IMR-90 (cell line): ENCODE data around the gene ALDOC. TPM values are rescaled to one million over a fixed set of nuclear protein-coding genes. Genes with fewer than 3 reads are reported as not detected.

Experiments
- ATAC-seq: fragments of 200-7000 bp; cut with Tn5 transposase; 2 replicates; pipeline ENCODE4 v1.9.1; 2020; ENCODE audit warnings: low read depth, mild to moderate bottlenecking, moderate library complexity
- BruUV-seq: library from RNA; stranded (reverse); fragments of 400-500 nt; replicated peaks from 2 replicates; lab custom pipeline; 2021; lab: Mats Ljungman, UMichigan
- CTCF ChIA-PET: fragments of 300-600 bp; formaldehyde crosslinking; extraction: SDS; loops from one replicate; lab custom pipeline; 2021; ENCODE audit warnings: antibody characterized with exemption; lab: Yijun Ruan, JAX
- POLR2A ChIA-PET: fragments of 300-600 bp; sonication (Branson Sonifier 250); formaldehyde crosslinking; loops from one replicate; lab custom pipeline; 2022; ENCODE audit warnings: antibody characterized with exemption; ENCODE audit not compliant: unreplicated experiment; lab: Charles Lee
- DNase-seq: peaks from one replicate; pipeline ENCODE4 v3.0.0; 2013
- H2AFZ ChIP-seq: replicated peaks from 2 replicates; pipeline ENCODE3; 2013; ENCODE audit warnings: low read length, mild to moderate bottlenecking; ENCODE audit not compliant: poor library complexity
- H2AK5ac ChIP-seq: 2 replicates; pipeline ENCODE4 v1.6.1; 2013; ENCODE audit warnings: low read depth, low read length, inconsistent platforms
- H2AK9ac ChIP-seq: replicated peaks from 2 replicates; pipeline ENCODE3; 2013; ENCODE audit warnings: mild to moderate bottlenecking, low read depth, low read length, moderate library complexity; ENCODE audit not compliant: poor library complexity
- H2BK120ac ChIP-seq: 2 replicates; pipeline ENCODE4 v1.6.1; 2013; ENCODE audit warnings: low read depth, low read length, inconsistent platforms
- H2BK15ac ChIP-seq: 3 replicates; pipeline ENCODE4 v1.6.1; 2013; ENCODE audit warnings: low read depth, low read length, inconsistent platforms
- H2BK20ac ChIP-seq: 2 replicates; pipeline ENCODE4 v1.6.1; 2013; ENCODE audit warnings: low read depth, mild to moderate bottlenecking, inconsistent platforms, low read length, moderate library complexity
- H2BK5ac ChIP-seq: 2 replicates; pipeline ENCODE4 v1.6.1; 2013; ENCODE audit warnings: mild to moderate bottlenecking, low read depth, low read length, inconsistent platforms; ENCODE audit not compliant: poor library complexity, severe bottlenecking
- H3K14ac ChIP-seq: replicated peaks from 2 replicates; pipeline ENCODE4 v1.6.1; 2013; ENCODE audit warnings: low read depth, low read length, inconsistent platforms
- H3K18ac ChIP-seq: 2 replicates; pipeline ENCODE4 v1.6.1; 2013; ENCODE audit warnings: low read depth, low read length, control low read depth
- H3K23ac ChIP-seq: 2 replicates; pipeline ENCODE4 v1.6.1; 2013; ENCODE audit warnings: low read depth, low read length, inconsistent platforms
- H3K27ac ChIP-seq: 2 replicates; pipeline ENCODE4 v1.5.1; 2013; ENCODE audit warnings: mild to moderate bottlenecking, control low read depth, low read length; ENCODE audit not compliant: insufficient read depth
- H3K27me3 ChIP-seq: 2 replicates; pipeline ENCODE4 v1.6.1; 2013; ENCODE audit warnings: low read length; ENCODE audit not compliant: control insufficient read depth, insufficient read depth
- H3K36me3 ChIP-seq: 2 replicates; pipeline ENCODE4 v1.6.1; 2013; ENCODE audit warnings: low read length, mixed read lengths; ENCODE audit not compliant: control insufficient read depth, insufficient read depth
- H3K4ac ChIP-seq: 2 replicates; pipeline ENCODE4 v1.6.1; 2013; ENCODE audit warnings: low read depth, low read length, inconsistent platforms
- H3K4me1 ChIP-seq: 2 replicates; pipeline ENCODE4 v1.6.1; 2013; ENCODE audit warnings: low read length, mixed read lengths; ENCODE audit not compliant: control insufficient read depth, insufficient read depth
- H3K4me2 ChIP-seq: 2 replicates; pipeline ENCODE4 v1.6.1; 2013; ENCODE audit warnings: low read depth, mild to moderate bottlenecking, control low read depth, low read length, moderate library complexity
- H3K4me3 ChIP-seq: 2 replicates; pipeline ENCODE4 v1.5.1; 2013; ENCODE audit warnings: low read depth, mild to moderate bottlenecking, control low read depth, low read length, moderate library complexity; ENCODE audit not compliant: insufficient read depth
- H3K56ac ChIP-seq: 2 replicates; pipeline ENCODE4 v1.6.1; 2013; ENCODE audit warnings: low read length, inconsistent platforms; ENCODE audit not compliant: insufficient read depth; ENCODE audit errors: extremely low read depth
- H3K79me1 ChIP-seq, 2 experiments: 2 replicates each; pipeline ENCODE4 v1.6.1; 2013; ENCODE audit warnings: low read length in 2 of 2, inconsistent platforms in 1 of 2, low read depth in 1 of 2
- H3K9ac ChIP-seq: 2 replicates; pipeline ENCODE4 v1.6.1; 2013; ENCODE audit warnings: low read depth, low read length, control low read depth
- H3K9me1 ChIP-seq: 2 replicates; pipeline ENCODE4 v1.6.1; 2013; ENCODE audit warnings: low read length, inconsistent platforms; ENCODE audit not compliant: insufficient read depth
- H3K9me3 ChIP-seq: 2 replicates; pipeline ENCODE4 v1.6.1; 2013; ENCODE audit warnings: low read length; ENCODE audit not compliant: control insufficient read depth, insufficient read depth
- H4K20me1 ChIP-seq: 2 replicates; pipeline ENCODE4 v1.6.1; 2013; ENCODE audit warnings: low read length, inconsistent platforms; ENCODE audit not compliant: insufficient read depth
- H4K5ac ChIP-seq: 2 replicates; pipeline ENCODE4 v1.6.1; 2013; ENCODE audit warnings: mild to moderate bottlenecking, low read depth, low read length, control low read depth
- H4K8ac ChIP-seq, 2 experiments: 2 replicates each; pipeline ENCODE4 v1.6.1; 2013; ENCODE audit warnings: low read depth in 2 of 2, low read length in 2 of 2, control low read depth in 1 of 2, inconsistent platforms in 1 of 2
- H4K91ac ChIP-seq: 2 replicates; pipeline ENCODE4 v1.6.1; 2013; ENCODE audit warnings: low read depth, low read length, inconsistent platforms; ENCODE audit not compliant: insufficient read depth
- BHLHE40 ChIP-seq: fragments of 150-350 bp; IDR thresholded peaks from 2 replicates; pipeline ENCODE4 v1.6.1; 2016; ENCODE audit warnings: mild to moderate bottlenecking, low read depth, low read length
- CHD1 ChIP-seq: IDR thresholded peaks from 2 replicates; pipeline ENCODE4 v1.6.1; 2012; ENCODE audit warnings: low read depth, low read length, improper control_type of control experiment
- MAZ ChIP-seq: IDR thresholded peaks from 2 replicates; pipeline ENCODE4 v1.6.1; 2012; ENCODE audit warnings: low read depth, mild to moderate bottlenecking, low read length, improper control_type of control experiment, moderate library complexity, borderline replicate concordance
- MXI1 ChIP-seq: IDR thresholded peaks from 2 replicates; pipeline ENCODE4 v1.6.1; 2012; ENCODE audit warnings: low read depth, mild to moderate bottlenecking, low read length, moderate library complexity, borderline replicate concordance
- POLR2A ChIP-seq: IDR thresholded peaks from 2 replicates; pipeline ENCODE4 v1.6.1; 2012; ENCODE audit warnings: mild to moderate bottlenecking, low read depth, low read length
- WGBS, 2 experiments: methylation state at CpG; one replicate each; pipeline versions ENCODE4 v1.1.5 to v1.1.7; 2013; ENCODE audit warnings: missing lambda C conversion rate in 2 of 2; ENCODE audit not compliant: insufficient read length in 1 of 2; ENCODE audit errors: extremely low coverage in 2 of 2; 5-methylcytosine and 5-hydroxymethylcytosine counted together
- dilution Hi-C: fragments of 300-500 bp; cut with HindIII; formaldehyde crosslinking; loops from one replicate; pipeline ENCODE4 v1.14.3; 2018; ENCODE audit warnings: low sequenced_read_pairs; ENCODE audit not compliant: unreplicated experiment
- in situ Hi-C: fragments of 300-500 bp; cut with MboI; formaldehyde crosslinking; loops from 3 replicates; pipeline ENCODE4 v1.14.3; 2019; ENCODE audit warnings: low sequenced_read_pairs, inconsistent platforms, mixed read lengths
- intact Hi-C: fragments of 100-400 bp; cut with micrococcal nuclease; formaldehyde crosslinking; loops from 2 replicates; pipeline ENCODE4 v1.10.0; 2022
- polyA plus RNA-seq, 3 experiments: library from polyadenylated mRNA; depleted of rRNA; stranded (reverse); fragments of >200 nt; gene quantifications; 2 replicates each; pipeline ENCODE4 v1.2.3, GENCODE V29; 2012; ENCODE audit warnings: low replicate concordance in 1 of 3
- total RNA-seq: library from RNA; depleted of rRNA; stranded (reverse); fragments of >200 nt; gene quantifications from 2 replicates; pipeline ENCODE4 v1.2.3, GENCODE V29; 2012

ALDOC gene
- total and polyA plus RNA-seq, 2 of the 4 experiments (the other 2 are of a cell fraction) = 47.0 to 69.7 TPM

DNA sequence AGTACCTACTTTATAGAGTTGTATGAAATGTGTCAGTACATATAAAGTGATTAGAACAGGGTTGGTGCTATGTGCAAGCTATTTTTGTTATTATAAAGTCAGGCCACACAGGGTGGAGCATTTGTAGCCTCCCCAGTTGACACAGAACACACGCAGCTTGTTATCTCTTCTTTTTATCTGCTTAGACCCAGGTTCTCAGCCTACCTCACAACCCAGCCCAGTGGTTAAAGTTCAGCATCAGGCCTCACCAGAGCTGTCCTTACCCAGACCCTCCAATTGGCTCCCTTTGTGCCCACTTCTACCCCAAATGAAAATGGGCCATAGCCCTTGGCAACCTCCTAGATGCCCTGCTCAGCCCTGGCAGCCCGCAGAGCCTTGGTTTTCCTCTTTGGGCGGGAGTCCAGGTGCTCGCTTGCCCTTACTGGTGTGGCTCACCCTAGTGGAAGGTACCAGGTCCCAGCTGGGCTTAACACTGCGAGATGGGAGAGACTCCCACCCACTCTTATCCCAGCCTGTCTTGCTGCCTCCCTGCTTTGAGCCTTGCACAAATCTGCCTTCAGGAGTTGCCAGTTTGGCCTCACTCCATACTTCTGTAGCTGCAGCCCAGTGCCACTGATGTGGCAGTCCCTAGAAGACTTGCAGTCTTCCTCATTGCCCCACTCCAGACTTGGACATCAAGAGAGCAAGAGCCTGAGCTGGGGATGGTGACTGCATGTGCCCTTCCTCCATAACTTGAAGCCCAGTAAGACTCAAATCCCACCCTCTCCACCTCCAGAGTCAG, 4.2 kb downstream of the ALDOC start (continued):
- TF ChIP-seq CHD1 = no peak
- TF ChIP-seq POLR2A = no peak

DNA sequence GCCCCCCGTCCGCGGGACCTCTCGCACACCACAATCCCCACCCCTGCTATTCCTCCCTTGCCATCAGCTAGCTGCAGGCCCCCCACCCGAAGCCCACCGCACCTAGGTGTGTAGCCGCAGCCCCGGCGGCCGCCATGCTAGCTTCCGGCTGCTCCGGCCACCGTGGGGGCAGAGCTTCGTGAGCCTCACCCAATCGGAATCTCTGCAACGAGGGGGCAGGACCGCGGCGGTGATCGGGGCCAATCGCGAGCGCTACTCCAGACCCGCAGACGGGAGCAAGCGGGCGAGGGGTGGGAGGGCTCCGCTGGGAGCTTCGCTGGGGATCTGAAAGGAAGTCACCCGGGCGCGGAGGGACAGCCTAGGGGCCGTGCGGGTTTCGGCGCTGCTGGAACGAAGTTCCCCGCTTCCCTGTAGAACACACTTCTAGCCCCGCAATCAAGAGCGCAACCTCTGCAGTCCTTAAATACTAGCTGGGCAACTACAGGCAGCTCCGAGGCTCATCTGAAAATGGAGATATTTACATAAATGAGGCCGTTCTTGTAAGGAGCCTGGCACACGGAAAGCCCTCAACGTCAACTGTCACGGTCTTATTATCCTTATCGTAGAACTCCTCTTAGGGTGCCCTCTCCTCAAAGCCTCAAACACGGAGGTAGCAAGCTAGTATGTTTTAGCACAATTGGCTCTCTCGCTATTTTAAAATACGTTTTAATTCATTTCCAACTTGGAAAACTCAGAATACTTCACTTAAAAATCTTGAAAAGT, 5.2 kb downstream of the ALDOC start, which contains the start of gene PIGS:
TSS of gene PIGS (minus strand) at position 164 of the 762 bp plus-strand sequence. CDS start at position 136, 28 bp downstream.
- Histone ChIP-seq H4K20me1 (peaks cover 5% of the 10 kb centered on the region; the same call in 1 of the 2 replicates), H3K36me3 (peaks cover 16% of the 10 kb centered on the region), H2AFZ (peak within 1 kb of the TSS; percentile 96), H3K56ac (peak within 1 kb of the TSS; percentile 80), H3K27me3 (no peaks in the 10 kb centered on the region), H3K4me3 (peak within 1 kb of the TSS; percentile 85), H3K9me3 (no peaks in the 10 kb centered on the region), H2BK20ac (no peak within 1 kb of the TSS), H2AK9ac (peak within 1 kb of the TSS; percentile 93), H2AK5ac (peak within 1 kb of the TSS; percentile 79), H3K79me1 (peaks cover 20 to 32% of the 10 kb centered on the region in 2 experiments), H3K27ac (peak within 1 kb of the TSS; percentile 74), H3K4me1 (peaks cover 6% of the 10 kb centered on the region; the same call in 1 of the 2 replicates), H2BK120ac (peak within 1 kb of the TSS; percentile 56; the same call in 1 of the 2 replicates), H3K9ac (peak within 1 kb of the TSS; percentile 87), H3K9me1 (peaks cover 9% of the 10 kb centered on the region; the same call in 1 of the 2 replicates), H4K8ac (peak within 1 kb of the TSS; percentile 10 to 86; a peak in 3 of 4 replicates), H4K91ac (peak within 1 kb of the TSS; percentile 19; the same call in 1 of the 2 replicates), H3K14ac (peak within 1 kb of the TSS; percentile 94), H4K5ac (peak within 1 kb of the TSS; percentile 86), H2BK15ac (peak within 1 kb of the TSS; percentile 2; the same call in 1 of the 3 replicates), H3K18ac (peak within 1 kb of the TSS; percentile 81; the same call in 1 of the 2 replicates), H2BK5ac (peak within 1 kb of the TSS; percentile 77), H3K4ac (peak within 1 kb of the TSS; percentile 69), H3K23ac (peak within 1 kb of the TSS; percentile 93), H3K4me2 (peak within 1 kb of the TSS; percentile 100)
- peak; percentile 99 for ATAC-seq
- peak; percentile 88 for TF ChIP-seq MAZ
- 0 out of 2 replicates have a peak, but pooled peaks have one; percentile 38 for TF ChIP-seq MXI1
- no peak for TF ChIP-seq BHLHE40
- in situ Hi-C loops (no loop called here), intact Hi-C loops (no loop called here), dilution Hi-C loops (no loop called here)
- ChIA-PET POLR2A (no interaction called here), CTCF (interaction anchor here (1.0 to 1.9 kb wide), 3 partner anchors 18 to 20 kb away, joined by 3 to 6 read pairs (median 5); no protein-coding TSS in a partner anchor)
- 0% methylated on average over 5 of the region's 49 CpGs; no CpG with 5 or more reads in 1 of the 2 experiments for WGBS, 2 experiments
- BruUV-seq = no TSS peak
- DNase-seq = peak; percentile 87
